ENCODE results near the gene HTT. TPM values are rescaled to one million over a fixed set of nuclear protein-coding genes. Genes with fewer than 3 reads are reported as not detected.

The HTT gene
- total RNA-seq, 1 donor from 2014 or later = 38.5 TPM

DNA sequence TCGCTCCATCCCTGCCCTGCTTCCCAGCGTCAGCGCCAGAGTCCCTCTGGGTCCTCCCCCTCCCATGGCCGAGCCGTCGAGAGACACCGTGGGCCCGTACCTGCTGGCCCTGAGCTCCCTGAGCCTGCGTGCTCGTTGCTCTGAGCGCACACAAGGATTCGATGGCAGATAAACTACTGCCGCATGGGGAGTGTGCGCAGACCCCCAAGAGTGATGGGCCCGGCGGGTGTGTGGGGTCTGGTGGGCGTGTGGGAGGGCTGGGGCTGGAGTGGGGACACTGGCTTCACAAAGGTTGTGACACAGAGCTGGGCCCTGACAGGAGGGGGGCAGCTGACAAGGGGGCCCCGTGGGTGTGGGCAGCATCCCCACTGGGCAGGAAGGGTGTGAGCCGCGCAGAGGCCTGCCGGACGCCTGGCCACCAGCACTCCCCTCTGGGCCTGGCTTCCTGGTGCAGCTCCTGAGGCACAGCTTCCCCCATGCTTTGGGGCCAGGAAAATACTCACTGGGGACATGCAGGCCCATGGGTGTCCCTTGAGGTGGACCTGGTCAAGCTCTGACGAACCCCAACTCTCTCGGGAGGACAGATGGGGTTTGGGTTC, 213.6 kb downstream of the HTT start:
- H3K4me1 Mint-ChIP-seq (ENCODE audit: low read depth) = peaks cover 6% of the 10 kb centered on the region
- H3K36me3 Mint-ChIP-seq (ENCODE audit: low read depth) = peaks cover 2% of the 10 kb centered on the region
- H3K4me3 Mint-ChIP-seq (ENCODE audit: unreplicated experiment) = no peak overlapping the region
- no peaks in the 10 kb centered on the region for H3K27me3 Mint-ChIP-seq (ENCODE audit: low read depth)
- H3K27ac Mint-ChIP-seq (ENCODE audit: unreplicated experiment) = no peak overlapping the region
- H3K9me3 Mint-ChIP-seq (ENCODE audit: low read depth) = no peaks in the 10 kb centered on the region
- DNase-seq (ENCODE audit: low spot score) = no peak
- TF ChIP-seq, protein P1, sequence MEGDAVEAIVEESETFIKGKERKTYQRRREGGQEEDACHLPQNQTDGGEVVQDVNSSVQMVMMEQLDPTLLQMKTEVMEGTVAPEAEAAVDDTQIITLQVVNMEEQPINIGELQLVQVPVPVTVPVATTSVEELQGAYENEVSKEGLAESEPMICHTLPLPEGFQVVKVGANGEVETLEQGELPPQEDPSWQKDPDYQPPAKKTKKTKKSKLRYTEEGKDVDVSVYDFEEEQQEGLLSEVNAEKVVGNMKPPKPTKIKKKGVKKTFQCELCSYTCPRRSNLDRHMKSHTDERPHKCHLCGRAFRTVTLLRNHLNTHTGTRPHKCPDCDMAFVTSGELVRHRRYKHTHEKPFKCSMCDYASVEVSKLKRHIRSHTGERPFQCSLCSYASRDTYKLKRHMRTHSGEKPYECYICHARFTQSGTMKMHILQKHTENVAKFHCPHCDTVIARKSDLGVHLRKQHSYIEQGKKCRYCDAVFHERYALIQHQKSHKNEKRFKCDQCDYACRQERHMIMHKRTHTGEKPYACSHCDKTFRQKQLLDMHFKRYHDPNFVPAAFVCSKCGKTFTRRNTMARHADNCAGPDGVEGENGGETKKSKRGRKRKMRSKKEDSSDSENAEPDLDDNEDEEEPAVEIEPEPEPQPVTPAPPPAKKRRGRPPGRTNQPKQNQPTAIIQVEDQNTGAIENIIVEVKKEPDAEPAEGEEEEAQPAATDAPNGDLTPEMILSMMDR (IDR thresholded peaks at IDR 0.05) = no peak

DNA sequence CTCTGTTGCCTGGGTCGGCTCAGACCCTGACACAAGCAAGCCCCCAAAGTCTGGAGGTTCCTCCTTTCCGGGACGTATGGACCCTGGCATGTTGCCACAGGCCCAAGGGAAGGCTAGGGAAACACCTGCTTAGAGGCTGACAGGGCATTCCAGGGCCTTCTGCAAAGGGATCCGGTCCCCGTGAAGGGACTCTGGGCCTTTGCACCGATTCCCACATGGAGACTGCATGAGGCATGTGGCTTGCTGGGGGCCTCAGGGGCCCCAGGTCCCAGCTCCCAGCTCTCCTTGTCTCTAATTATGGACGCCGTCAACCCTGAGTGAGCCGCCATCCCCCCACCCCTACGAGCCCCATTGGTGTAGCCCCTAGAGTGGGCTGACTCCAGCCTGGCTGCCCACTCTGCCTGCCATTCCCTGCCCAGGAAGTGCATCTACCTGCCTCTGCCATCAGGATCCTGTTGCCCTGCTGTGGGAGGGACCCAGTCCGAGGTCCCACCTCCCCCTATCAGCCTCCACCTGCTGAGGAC, 214.2 kb downstream of the HTT start:
- peaks cover 9% of the 10 kb centered on the region for H3K4me1 Mint-ChIP-seq (ENCODE audit: low read depth)
- no peak overlapping the region for H3K4me3 Mint-ChIP-seq (ENCODE audit: unreplicated experiment)
- H3K36me3 Mint-ChIP-seq (ENCODE audit: low read depth) = peaks cover 2% of the 10 kb centered on the region
- no peak overlapping the region for H3K27ac Mint-ChIP-seq (ENCODE audit: unreplicated experiment)
- DNase-seq (ENCODE audit: low spot score) = no peak
- TF ChIP-seq, protein P1 (IDR thresholded peaks at IDR 0.05) = no peak
- no peaks in the 10 kb centered on the region for H3K9me3 Mint-ChIP-seq (ENCODE audit: low read depth)
- H3K27me3 Mint-ChIP-seq (ENCODE audit: low read depth) = no peaks in the 10 kb centered on the region

DNA sequence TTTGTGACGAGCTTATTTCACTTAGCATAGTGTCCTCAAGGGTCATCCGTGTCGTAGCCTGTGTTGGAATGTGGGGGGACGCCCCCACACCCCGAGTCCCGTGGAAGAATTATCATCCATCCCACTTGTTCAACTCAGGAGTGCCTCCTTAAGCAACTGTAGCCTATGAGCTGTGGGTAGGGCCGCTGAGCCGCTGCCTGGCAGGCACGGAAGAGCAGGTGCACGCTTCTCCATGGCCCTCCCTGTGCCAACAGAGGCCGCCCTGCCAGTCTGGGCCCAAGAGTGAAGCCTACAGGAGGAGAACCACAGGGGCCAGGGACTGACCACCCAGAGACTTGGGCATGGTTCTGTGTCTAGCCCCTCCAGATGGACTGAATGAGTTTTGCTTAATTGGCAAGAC, 216.0 kb downstream of the HTT start:
- Mint-ChIP-seq H3K27me3 (ENCODE audit: low read depth) (no peaks in the 10 kb centered on the region), H3K36me3 (ENCODE audit: low read depth) (peaks cover 4% of the 10 kb centered on the region), H3K9me3 (ENCODE audit: low read depth) (no peaks in the 10 kb centered on the region), H3K27ac (ENCODE audit: unreplicated experiment) (no peak overlapping the region), H3K4me3 (ENCODE audit: unreplicated experiment) (no peak overlapping the region), H3K4me1 (ENCODE audit: low read depth) (peaks cover 23% of the 10 kb centered on the region)
- TF ChIP-seq, protein P1 (IDR thresholded peaks at IDR 0.05) = no peak
- DNase-seq (ENCODE audit: low spot score) = no peak

DNA sequence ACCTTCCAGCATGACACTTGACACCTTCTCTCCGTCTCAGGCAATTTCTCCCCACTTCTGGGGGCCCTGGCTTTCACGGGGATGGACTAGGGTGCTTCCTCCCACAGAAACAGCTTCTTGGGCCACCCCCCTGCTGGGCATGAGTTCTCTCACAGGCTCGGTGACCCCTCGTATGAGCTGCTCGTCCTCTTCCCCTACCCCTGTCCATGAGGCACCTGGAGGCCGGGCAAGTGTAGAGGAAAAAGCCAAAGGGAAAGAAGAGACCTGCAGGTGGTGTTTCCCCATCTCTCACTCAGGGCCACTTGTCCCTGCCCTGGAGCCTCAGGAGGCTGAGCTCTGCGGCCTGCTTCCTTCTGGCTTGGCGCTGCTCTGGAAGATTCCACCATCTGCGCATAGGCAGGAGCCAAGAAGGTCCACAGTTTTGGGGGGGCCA, 216.4 kb downstream of the HTT start:
- peaks cover 23% of the 10 kb centered on the region for H3K4me1 Mint-ChIP-seq (ENCODE audit: low read depth)
- H3K27ac Mint-ChIP-seq (ENCODE audit: unreplicated experiment) = no peak overlapping the region
- DNase-seq (ENCODE audit: low spot score) = no peak
- H3K36me3 Mint-ChIP-seq (ENCODE audit: low read depth) = peaks cover 5% of the 10 kb centered on the region
- TF ChIP-seq, protein P1 (IDR thresholded peaks at IDR 0.05) = no peak
- no peaks in the 10 kb centered on the region for H3K27me3 Mint-ChIP-seq (ENCODE audit: low read depth)
- no peak overlapping the region for H3K4me3 Mint-ChIP-seq (ENCODE audit: unreplicated experiment)
- no peaks in the 10 kb centered on the region for H3K9me3 Mint-ChIP-seq (ENCODE audit: low read depth)

DNA sequence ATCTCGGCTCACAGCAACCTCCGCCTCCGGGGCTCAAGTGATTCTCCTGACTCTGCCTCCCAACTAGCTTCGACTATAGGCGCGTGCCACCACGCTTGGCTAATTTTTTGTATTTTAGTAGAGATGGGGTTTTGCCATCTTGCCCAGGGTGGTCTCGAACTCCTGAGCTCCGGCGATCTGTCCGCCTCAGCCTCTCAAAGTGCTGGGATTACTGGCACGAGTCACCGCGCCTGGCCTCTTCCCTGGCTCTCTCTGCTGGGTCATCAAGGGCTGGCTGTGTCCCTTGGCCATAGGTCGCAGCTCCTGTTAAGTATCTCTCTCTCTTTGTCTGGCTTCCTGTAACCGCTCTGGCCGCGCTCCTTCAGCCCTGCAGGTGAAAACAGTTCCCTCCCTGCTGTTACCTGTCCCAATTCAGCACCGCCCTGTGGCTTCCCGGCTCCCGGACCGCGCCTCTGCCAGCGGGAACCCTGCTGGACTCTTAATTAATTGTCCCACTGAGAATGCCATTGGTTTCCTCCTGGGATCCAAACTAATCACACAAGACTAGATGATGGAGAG, 217.0 kb downstream of the HTT start:
- peaks cover 23% of the 10 kb centered on the region for H3K4me1 Mint-ChIP-seq (ENCODE audit: low read depth)
- H3K27me3 Mint-ChIP-seq (ENCODE audit: low read depth) = no peaks in the 10 kb centered on the region
- TF ChIP-seq, protein P1 (IDR thresholded peaks at IDR 0.05) = no peak
- H3K27ac Mint-ChIP-seq (ENCODE audit: unreplicated experiment) = peak overlapping the region; percentile 95
- H3K36me3 Mint-ChIP-seq (ENCODE audit: low read depth) = peaks cover 5% of the 10 kb centered on the region
- peak overlapping the region; percentile 88 for H3K4me3 Mint-ChIP-seq (ENCODE audit: unreplicated experiment)
- H3K9me3 Mint-ChIP-seq (ENCODE audit: low read depth) = no peaks in the 10 kb centered on the region
- DNase-seq (ENCODE audit: low spot score) = no peak

Measured in chondrocyte (in vitro differentiated cells).